ENCODE results near the gene RAB3IL1. TPM values are rescaled to one million over a fixed set of nuclear protein-coding genes. Genes with fewer than 3 reads are reported as not detected.

Gene RAB3IL1
- total and polyA plus RNA-seq, 9 of the 15 experiments (the other 6 are each of a cell fraction or from before 2014, with no cell fraction given), result 0.15 to 42.6 (median 15.5) TPM

- no peak for TF ChIP-seq ZKSCAN1 (IDR thresholded peaks at IDR 0.05; ENCODE audit: low read depth, low read length)
- TF ChIP-seq U2AF2 (optimal IDR thresholded peaks at IDR 0.05; ENCODE audit: low read depth, low read length), result no peak
- peak; percentile 98 for TF ChIP-seq KLF16 (IDR thresholded peaks at IDR 0.05)
- 0 out of 2 replicates have a peak, but pooled peaks have one; percentile 56 for TF ChIP-seq CBX5 (IDR thresholded peaks at IDR 0.05; ENCODE audit: borderline replicate concordance, low read depth)
- no peak for TF ChIP-seq ELF2 (CRISPR knock-in tag; IDR thresholded peaks at IDR 0.05)
- no peak for TF ChIP-seq EHMT2 (IDR thresholded peaks at IDR 0.05)
- no peak for TF ChIP-seq ZNF347 (CRISPR knock-in tag; IDR thresholded peaks at IDR 0.05; ENCODE audit: low read depth)
- no peak for TF ChIP-seq GABPB2 (CRISPR knock-in tag; conservative IDR thresholded peaks at IDR 0.05)
- TF ChIP-seq WHSC1 (IDR thresholded peaks at IDR 0.05; ENCODE audit: low read length), result no peak
- no peak for TF ChIP-seq SPI1 (IDR thresholded peaks at IDR 0.05; ENCODE audit: borderline replicate concordance, low read depth, low read length)
- TF ChIP-seq CCNT2 (IDR thresholded peaks at IDR 0.05; ENCODE audit: borderline replicate concordance, extremely low read depth, insufficient read length, low read depth, low read length), result peak; percentile 89
- TF ChIP-seq ZBTB5 (IDR thresholded peaks at IDR 0.05), result no peak
- no peak for TF ChIP-seq RFX5 (IDR thresholded peaks at IDR 0.05; ENCODE audit: low read depth, low read length)
- peak; percentile 62; the same call in 1 of the 2 replicates for TF ChIP-seq ZBTB12 (CRISPR knock-in tag; IDR thresholded peaks at IDR 0.05)
- TF ChIP-seq KLF10 (CRISPR knock-in tag; IDR thresholded peaks at IDR 0.05), result no peak
- TF ChIP-seq IFI16 (CRISPR knock-in tag; IDR thresholded peaks at IDR 0.05), result peak; percentile 47; the same call in 1 of the 2 replicates
- no peak for TF ChIP-seq ZNF609 (CRISPR knock-in tag; IDR thresholded peaks at IDR 0.05; ENCODE audit: borderline replicate concordance)
- TF ChIP-seq XRCC5 (IDR thresholded peaks at IDR 0.05; ENCODE audit: low read depth, low read length), result no peak
- no peak for TF ChIP-seq FOS (IDR thresholded peaks at IDR 0.05; ENCODE audit: extremely low read depth, insufficient read length)
- TF ChIP-seq DEAF1 (CRISPR knock-in tag; IDR thresholded peaks at IDR 0.05), result peak; percentile 43
These were observed 47.5 kb downstream of the RAB3IL1 start (continued) for GRCh38 chr11:61869708-61870451.

All from K562 (cell line).